Neural progenitor cell (in vitro differentiated cells): ENCODE results near the gene CHD2.

ENCODE experiments used
- EZH2 ChIP-seq: fragments of 200-600 bp; sonication (generic); IDR thresholded peaks from 2 replicates; pipeline ENCODE4 v1.6.1; 2017; ENCODE audit warnings: antibody characterized with exemption, mild to moderate bottlenecking, moderate library complexity
- TF ChIP-seq, protein P1 (sequence below): fragments of 200-600 bp; sonication (generic); IDR thresholded peaks from 2 replicates; pipeline ENCODE4 v1.5.1; 2017; ENCODE audit warnings: antibody characterized with exemption, mild to moderate bottlenecking

DNA sequence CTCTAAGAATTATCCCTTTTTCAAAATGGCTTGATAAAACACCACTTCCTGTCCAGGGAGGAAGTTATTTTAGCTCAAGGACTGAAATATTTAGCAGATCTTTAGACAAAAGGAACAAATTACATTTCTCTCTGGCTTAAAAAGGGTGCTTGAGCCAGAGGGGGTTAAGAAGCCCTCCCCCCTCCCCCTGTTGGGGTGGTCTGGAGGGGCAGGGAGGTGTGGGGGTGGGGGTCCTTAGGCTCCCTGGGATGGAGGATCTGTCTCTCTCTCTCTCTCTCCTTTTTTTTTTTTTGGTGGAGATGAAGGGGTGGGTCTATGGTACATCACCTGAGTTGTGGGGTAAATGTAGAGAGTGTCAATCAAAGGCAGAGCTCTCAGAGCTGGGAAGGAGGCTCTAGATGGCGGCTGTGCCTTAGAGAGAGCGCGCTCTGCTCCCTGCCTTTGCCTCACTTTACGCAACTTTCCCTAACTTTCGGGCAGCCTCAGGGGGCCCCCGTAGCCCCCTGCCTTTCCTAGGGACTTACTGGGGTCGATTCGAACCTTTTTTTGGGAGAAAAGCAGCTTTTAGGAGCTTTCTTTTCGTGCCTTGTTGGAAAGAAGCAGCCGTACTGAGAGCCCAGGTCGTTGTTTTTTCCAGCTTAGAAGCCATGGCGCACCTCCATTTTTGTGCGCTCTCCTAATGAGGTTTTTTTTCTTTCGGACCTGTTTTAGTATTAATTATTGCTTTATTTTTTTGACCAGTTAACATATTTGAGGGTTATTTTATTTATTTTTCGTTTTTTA, at the start of gene CHD2:
- TF ChIP-seq, protein P1, sequence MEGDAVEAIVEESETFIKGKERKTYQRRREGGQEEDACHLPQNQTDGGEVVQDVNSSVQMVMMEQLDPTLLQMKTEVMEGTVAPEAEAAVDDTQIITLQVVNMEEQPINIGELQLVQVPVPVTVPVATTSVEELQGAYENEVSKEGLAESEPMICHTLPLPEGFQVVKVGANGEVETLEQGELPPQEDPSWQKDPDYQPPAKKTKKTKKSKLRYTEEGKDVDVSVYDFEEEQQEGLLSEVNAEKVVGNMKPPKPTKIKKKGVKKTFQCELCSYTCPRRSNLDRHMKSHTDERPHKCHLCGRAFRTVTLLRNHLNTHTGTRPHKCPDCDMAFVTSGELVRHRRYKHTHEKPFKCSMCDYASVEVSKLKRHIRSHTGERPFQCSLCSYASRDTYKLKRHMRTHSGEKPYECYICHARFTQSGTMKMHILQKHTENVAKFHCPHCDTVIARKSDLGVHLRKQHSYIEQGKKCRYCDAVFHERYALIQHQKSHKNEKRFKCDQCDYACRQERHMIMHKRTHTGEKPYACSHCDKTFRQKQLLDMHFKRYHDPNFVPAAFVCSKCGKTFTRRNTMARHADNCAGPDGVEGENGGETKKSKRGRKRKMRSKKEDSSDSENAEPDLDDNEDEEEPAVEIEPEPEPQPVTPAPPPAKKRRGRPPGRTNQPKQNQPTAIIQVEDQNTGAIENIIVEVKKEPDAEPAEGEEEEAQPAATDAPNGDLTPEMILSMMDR: no peak
- no peak for TF ChIP-seq EZH2
